ENCODE data around the gene PLSCR3. TPM values are rescaled to one million over a fixed set of nuclear protein-coding genes. Genes with fewer than 3 reads are reported as not detected.

The PLSCR3 gene
- total RNA-seq, 1 experiment from 2014 or later: 42.7 TPM

- Mint-ChIP-seq H3K4me3 (peak overlapping the region; percentile 90), H3K4me1 (peaks cover 29% of the 10 kb centered on the region), H3K27me3 (ENCODE audit: low read depth) (peaks cover 17% of the 10 kb centered on the region), H3K27ac (peak overlapping the region; percentile 95), H3K9me3 (no peaks in the 10 kb centered on the region), H3K36me3 (no peaks in the 10 kb centered on the region)
- DNase-seq (ENCODE audit: low spot score) (no peak), ATAC-seq (no peak)
- TF ChIP-seq CREB1 (CRISPR knock-in tag; IDR thresholded peaks at IDR 0.05) (no peak), NR2C2 (CRISPR knock-in tag; IDR thresholded peaks at IDR 0.05) (no peak), NFYB (CRISPR knock-in tag; conservative IDR thresholded peaks at IDR 0.05; ENCODE audit: low read depth) (no peak), SMAD3 (CRISPR knock-in tag; IDR thresholded peaks at IDR 0.05; ENCODE audit: borderline replicate concordance) (no peak), ATF2 (CRISPR knock-in tag; IDR thresholded peaks at IDR 0.05; ENCODE audit: borderline replicate concordance, low read depth) (no peak), KAT7 (CRISPR knock-in tag; IDR thresholded peaks at IDR 0.05; ENCODE audit: borderline replicate concordance) (no peak), ZNF396 (CRISPR knock-in tag; IDR thresholded peaks at IDR 0.05; ENCODE audit: borderline replicate concordance) (no peak), ZNF532 (CRISPR knock-in tag; IDR thresholded peaks at IDR 0.05; ENCODE audit: borderline replicate concordance) (no peak), ZNF423 (CRISPR knock-in tag; IDR thresholded peaks at IDR 0.05) (no peak), ZNF263 (CRISPR knock-in tag; IDR thresholded peaks at IDR 0.05; ENCODE audit: low read depth) (no peak), TP53 (CRISPR knock-in tag; IDR thresholded peaks at IDR 0.05) (no peak), NR3C1 (CRISPR knock-in tag; conservative IDR thresholded peaks at IDR 0.05; ENCODE audit: low read depth) (no peak), EMX1 (CRISPR knock-in tag; IDR thresholded peaks at IDR 0.05) (no peak)
- CTCF ChIA-PET: interaction anchor here (0.8 to 4.7 kb wide), 33 partner anchors 8 to 250 kb away, joined by 3 to 69 read pairs (median 6); partner anchors contain the start of genes ACAP1, KCTD11, NEURL4 and NLGN2
- POLR2A ChIA-PET: interaction anchor here (0.8 to 4.2 kb wide), 10 partner anchors 8 to 136 kb away, joined by 3 to 38 read pairs (median 4); partner anchors contain the start of genes CHRNB1, NEURL4, POLR2A and SLC35G6
These were observed 43.1 kb upstream of the PLSCR3 start for GRCh38 chr17:7437369-7437863.

GRCh38 chr17:7436556-7437368 lies 42.4 kb upstream of the PLSCR3 start:
- peak; percentile 50 for ATAC-seq
- peaks cover 17% of the 10 kb centered on the region for H3K27me3 Mint-ChIP-seq (ENCODE audit: low read depth)
- H3K27ac Mint-ChIP-seq: peak overlapping the region; percentile 98
- TF ChIP-seq HMGA2 (CRISPR knock-in tag; IDR thresholded peaks at IDR 0.05) (no peak; the same call in 1 of the 2 replicates), FOXJ3 (CRISPR knock-in tag; IDR thresholded peaks at IDR 0.05; ENCODE audit: borderline replicate concordance) (no peak), CTCF (IDR thresholded peaks at IDR 0.05) (no peak), ZNF281 (CRISPR knock-in tag; IDR thresholded peaks at IDR 0.05) (no peak), MAX (CRISPR knock-in tag; IDR thresholded peaks at IDR 0.05) (peak; percentile 91), MLX (CRISPR knock-in tag; IDR thresholded peaks at IDR 0.05) (0 out of 2 replicates have a peak, but pooled peaks have one; percentile 64), ZNF232 (CRISPR knock-in tag; IDR thresholded peaks at IDR 0.05) (peak; percentile 95; the same call in 1 of the 2 replicates), CREM (CRISPR knock-in tag; IDR thresholded peaks at IDR 0.05) (peak; percentile 75; the same call in 1 of the 2 replicates), FOXP1 (CRISPR knock-in tag; IDR thresholded peaks at IDR 0.05; ENCODE audit: borderline replicate concordance) (peak; percentile 77; the same call in 1 of the 2 replicates)

More at GRCh38 chr17:7436556-7437368, 42.4 kb upstream of the PLSCR3 start:
- CTCF ChIA-PET: interaction anchor here (0.8 to 4.7 kb wide), 39 partner anchors 8 to 267 kb away, joined by 3 to 69 read pairs (median 6); partner anchors contain the start of genes ACAP1, CHRNB1, KCTD11 and NEURL4
- Mint-ChIP-seq H3K36me3 (no peaks in the 10 kb centered on the region), H3K9me3 (no peaks in the 10 kb centered on the region), H3K4me1 (peaks cover 24% of the 10 kb centered on the region), H3K4me3 (peak overlapping the region; percentile 90)
- peak; percentile 89 for DNase-seq (ENCODE audit: low spot score)
- POLR2A ChIA-PET: interaction anchor here (0.7 to 4.2 kb wide), 17 partner anchors 8 to 251 kb away, joined by 3 to 38 read pairs (median 4); partner anchors contain the start of genes CHRNB1, NEURL4, POLR2A and TMEM256

All from WTC11 (cell line).